HepG2 (cell line): ENCODE data around the gene MEX3A. TPM values are rescaled to one million over a fixed set of nuclear protein-coding genes. Genes with fewer than 3 reads are reported as not detected.

Source experiments
- ARID5B ChIP-seq: IDR thresholded peaks from 2 replicates; pipeline ENCODE4 v1.4.0; 2020; ENCODE audit warnings: mild to moderate bottlenecking, missing genetic modification reagents
- CENPX ChIP-seq: sonication (generic); formaldehyde crosslinking; IDR thresholded peaks from 2 replicates; pipeline ENCODE4 v1.9.0; 2021; ENCODE audit warnings: mild to moderate bottlenecking, missing genetic modification reagents, moderate library complexity
- GMEB2 ChIP-seq: IDR thresholded peaks from 2 replicates; pipeline ENCODE4 v1.6.1; 2016; ENCODE audit warnings: missing biosample characterization, missing genetic modification reagents, low read depth
- GRHL1 ChIP-seq: sonication (generic); formaldehyde crosslinking; conservative IDR thresholded peaks from 2 replicates; pipeline ENCODE4 v1.8.0; 2022; ENCODE audit warnings: missing genetic modification reagents
- KMT2B ChIP-seq: IDR thresholded peaks from 2 replicates; pipeline ENCODE4 v1.6.1; 2016; ENCODE audit warnings: missing genetic modification reagents, missing compliant biosample characterization
- MED1 ChIP-seq: sonication (generic); formaldehyde crosslinking; IDR thresholded peaks from 2 replicates; pipeline ENCODE4 v1.4.0; 2020; ENCODE audit warnings: missing genetic modification reagents
- PHF20 ChIP-seq: sonication (generic); formaldehyde crosslinking; IDR thresholded peaks from 2 replicates; pipeline ENCODE4 v1.5.0; 2020; ENCODE audit warnings: mild to moderate bottlenecking, missing genetic modification reagents
- ZFP82 ChIP-seq: sonication (generic); formaldehyde crosslinking; IDR thresholded peaks from 2 replicates; pipeline ENCODE4 v1.5.1; 2020; ENCODE audit warnings: mild to moderate bottlenecking, missing genetic modification reagents, borderline replicate concordance
- ZFP91 ChIP-seq: sonication (generic); formaldehyde crosslinking; IDR thresholded peaks from 2 replicates; pipeline ENCODE4 v1.9.0; 2022; ENCODE audit warnings: missing genetic modification reagents, mild to moderate bottlenecking, borderline replicate concordance
- ZNF12 ChIP-seq: sonication (generic); formaldehyde crosslinking; IDR thresholded peaks from 2 replicates; pipeline ENCODE4 v1.5.0; 2020; ENCODE audit warnings: missing genetic modification reagents
- ZNF138 ChIP-seq: sonication (generic); formaldehyde crosslinking; IDR thresholded peaks from 2 replicates; pipeline ENCODE4 v1.5.0; 2020; ENCODE audit warnings: mild to moderate bottlenecking, low read depth, missing genetic modification reagents
- ZNF30 ChIP-seq: sonication (generic); formaldehyde crosslinking; IDR thresholded peaks from 2 replicates; pipeline ENCODE4 v1.5.0; 2020; ENCODE audit warnings: mild to moderate bottlenecking, missing genetic modification reagents
- ZNF552 ChIP-seq: sonication (generic); formaldehyde crosslinking; IDR thresholded peaks from 2 replicates; pipeline ENCODE4 v1.9.0; 2022; ENCODE audit warnings: missing genetic modification reagents, mild to moderate bottlenecking, borderline replicate concordance
- polyA plus RNA-seq, 8 experiments: library from polyadenylated mRNA; depleted of rRNA in 3 of 8; stranded (reverse) in 7 of 8; unstranded in 1 of 8; fragments of >200 nt; fragmentation: Illumina TruSeq in 4 of 8; extraction: Trizol in 4 of 8; gene quantifications; 2 replicates each; pipeline versions ENCODE4 v1.2.1 to v1.2.3, GENCODE V29; 2011 to 2016; ENCODE audit warnings: low read depth in 4 of 8, missing spikeins in 1 of 8, mixed read lengths in 1 of 8; ENCODE audit not compliant: insufficient read depth in 1 of 8
- total RNA-seq, 5 experiments: library from RNA; depleted of rRNA; stranded (reverse); fragments of >200 nt; fragmentation: Illumina TruSeq; extraction: Trizol; gene quantifications; 2 replicates each; pipeline ENCODE4 v1.2.3, GENCODE V29; 2016; ENCODE audit warnings: low read depth in 1 of 5
- TF ChIP-seq, protein P1 (sequence below): sonication (generic); formaldehyde crosslinking; IDR thresholded peaks from 2 replicates; pipeline ENCODE4 v1.8.0; 2022; ENCODE audit warnings: mild to moderate bottlenecking, missing genetic modification reagents, borderline replicate concordance
- TF ChIP-seq, protein P2 (sequence below): sonication (generic); formaldehyde crosslinking; IDR thresholded peaks from 2 replicates; pipeline ENCODE4 v1.8.1; 2023; ENCODE audit warnings: missing genetic modification reagents, mild to moderate bottlenecking, borderline replicate concordance
- TF ChIP-seq, protein P3 (sequence below): sonication (generic); formaldehyde crosslinking; IDR thresholded peaks from 2 replicates; pipeline ENCODE4 v1.8.1; 2023; ENCODE audit warnings: mild to moderate bottlenecking, missing genetic modification reagents
- TF ChIP-seq, protein P4 (sequence below): sonication (generic); formaldehyde crosslinking; IDR thresholded peaks from 2 replicates; pipeline ENCODE4 v1.4.0; 2020; ENCODE audit warnings: missing genetic modification reagents

The MEX3A gene
- total and polyA plus RNA-seq, 2 of the 13 experiments (the other 11 are each of a cell fraction or from before 2014, with no cell fraction given), result 7.6 to 9.1 TPM

DNA sequence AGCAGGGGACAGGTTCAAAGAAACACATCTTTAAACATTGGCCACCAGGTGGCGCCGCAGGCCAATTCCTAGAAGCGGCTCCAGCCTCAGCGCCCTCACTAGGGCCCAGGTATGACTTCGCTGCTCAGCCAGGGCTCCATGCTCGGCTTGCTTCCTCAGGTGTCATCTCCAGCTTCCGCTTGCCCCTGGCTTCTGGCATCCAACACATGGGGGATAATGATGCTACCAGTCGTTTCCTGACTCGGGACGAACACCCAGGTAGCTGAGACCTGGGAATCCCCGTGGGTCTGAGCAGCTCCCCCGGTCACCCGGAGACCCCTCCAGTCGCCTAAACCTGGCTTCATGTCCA lies 8.5 kb upstream of the MEX3A start (continued):
- TF ChIP-seq ZFP82 (CRISPR knock-in tag) (no peak), GRHL1 (CRISPR knock-in tag) (no peak), GMEB2 (CRISPR knock-in tag) (no peak), ZFP91 (CRISPR knock-in tag) (peak; percentile 39; the same call in 1 of the 2 replicates), ZNF138 (CRISPR knock-in tag) (peak; percentile 59; the same call in 1 of the 2 replicates), ZNF552 (CRISPR knock-in tag) (no peak), MED1 (CRISPR knock-in tag) (peak; percentile 14; the same call in 1 of the 2 replicates), CENPX (no peak), ZNF12 (CRISPR knock-in tag) (no peak), KMT2B (CRISPR knock-in tag) (no peak), ZNF30 (CRISPR knock-in tag) (no peak), ARID5B (peak; percentile 26; the same call in 1 of the 2 replicates), PHF20 (CRISPR knock-in tag) (no peak)
- TF ChIP-seq, protein P1, sequence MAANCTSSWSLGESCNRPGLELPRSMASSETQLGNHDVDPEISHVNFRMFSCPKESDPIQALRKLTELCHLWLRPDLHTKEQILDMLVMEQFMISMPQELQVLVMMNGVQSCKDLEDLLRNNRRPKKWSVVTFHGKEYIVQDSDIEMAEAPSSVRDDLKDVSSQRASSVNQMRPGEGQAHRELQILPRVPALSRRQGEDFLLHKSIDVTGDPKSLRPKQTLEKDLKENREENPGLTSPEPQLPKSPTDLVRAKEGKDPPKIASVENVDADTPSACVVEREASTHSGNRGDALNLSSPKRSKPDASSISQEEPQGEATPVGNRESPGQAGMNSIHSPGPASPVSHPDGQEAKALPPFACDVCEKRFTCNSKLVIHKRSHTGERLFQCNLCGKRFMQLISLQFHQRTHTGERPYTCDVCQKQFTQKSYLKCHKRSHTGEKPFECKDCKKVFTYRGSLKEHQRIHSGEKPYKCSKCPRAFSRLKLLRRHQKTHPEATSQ (CRISPR knock-in tag), result no peak
- TF ChIP-seq, protein P2, sequence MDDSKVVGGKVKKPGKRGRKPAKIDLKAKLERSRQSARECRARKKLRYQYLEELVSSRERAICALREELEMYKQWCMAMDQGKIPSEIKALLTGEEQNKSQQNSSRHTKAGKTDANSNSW (CRISPR knock-in tag), result no peak
- TF ChIP-seq, protein P3, sequence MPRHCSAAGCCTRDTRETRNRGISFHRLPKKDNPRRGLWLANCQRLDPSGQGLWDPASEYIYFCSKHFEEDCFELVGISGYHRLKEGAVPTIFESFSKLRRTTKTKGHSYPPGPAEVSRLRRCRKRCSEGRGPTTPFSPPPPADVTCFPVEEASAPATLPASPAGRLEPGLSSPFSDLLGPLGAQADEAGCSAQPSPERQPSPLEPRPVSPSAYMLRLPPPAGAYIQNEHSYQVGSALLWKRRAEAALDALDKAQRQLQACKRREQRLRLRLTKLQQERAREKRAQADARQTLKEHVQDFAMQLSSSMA (CRISPR knock-in tag), result no peak
- TF ChIP-seq, protein P4, sequence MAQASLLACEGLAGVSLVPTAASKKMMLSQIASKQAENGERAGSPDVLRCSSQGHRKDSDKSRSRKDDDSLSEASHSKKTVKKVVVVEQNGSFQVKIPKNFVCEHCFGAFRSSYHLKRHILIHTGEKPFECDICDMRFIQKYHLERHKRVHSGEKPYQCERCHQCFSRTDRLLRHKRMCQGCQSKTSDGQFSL (CRISPR knock-in tag), result no peak
